ENCODE measurements around the gene SLC32A1.

Gene SLC32A1

GRCh38 chr20:38762174-38762573 lies 37.9 kb downstream of the SLC32A1 start:
- ATAC-seq, result no peak
- TF ChIP-seq CREB5 (CRISPR knock-in tag; IDR thresholded peaks at IDR 0.05; ENCODE audit: low read depth) (no peak), ZNF565 (CRISPR knock-in tag; conservative IDR thresholded peaks at IDR 0.05; ENCODE audit: low read depth) (no peak), BACH2 (CRISPR knock-in tag; IDR thresholded peaks at IDR 0.05; ENCODE audit: borderline replicate concordance) (no peak), SNAI2 (CRISPR knock-in tag; IDR thresholded peaks at IDR 0.05) (no peak), TOX (CRISPR knock-in tag; IDR thresholded peaks at IDR 0.05; ENCODE audit: borderline replicate concordance) (no peak), TCF4 (CRISPR knock-in tag; IDR thresholded peaks at IDR 0.05; ENCODE audit: borderline replicate concordance) (no peak)

GRCh38 chr20:38763616-38764015 lies 39.3 kb downstream of the SLC32A1 start:
- ATAC-seq, result no peak
- TF ChIP-seq ISL1 (CRISPR knock-in tag; IDR thresholded peaks at IDR 0.05) (no peak), CSDC2 (CRISPR knock-in tag; IDR thresholded peaks at IDR 0.05) (no peak), PATZ1 (CRISPR knock-in tag; IDR thresholded peaks at IDR 0.05; ENCODE audit: borderline replicate concordance) (no peak), TOX (CRISPR knock-in tag; IDR thresholded peaks at IDR 0.05; ENCODE audit: borderline replicate concordance) (no peak), POU6F1 (CRISPR knock-in tag; IDR thresholded peaks at IDR 0.05; ENCODE audit: borderline replicate concordance, low read depth) (no peak), ZNF565 (CRISPR knock-in tag; conservative IDR thresholded peaks at IDR 0.05; ENCODE audit: low read depth) (no peak), OSR1 (CRISPR knock-in tag; IDR thresholded peaks at IDR 0.05) (no peak), PPARA (CRISPR knock-in tag; IDR thresholded peaks at IDR 0.05; ENCODE audit: borderline replicate concordance) (no peak)

- peak; percentile 98 for ATAC-seq
- TF ChIP-seq PATZ1 (CRISPR knock-in tag; IDR thresholded peaks at IDR 0.05; ENCODE audit: borderline replicate concordance), result no peak
- no peak for TF ChIP-seq ZNF70 (CRISPR knock-in tag; IDR thresholded peaks at IDR 0.05)
- no peak for TF ChIP-seq RARB (CRISPR knock-in tag; IDR thresholded peaks at IDR 0.05)
- no peak for TF ChIP-seq CREB5 (CRISPR knock-in tag; IDR thresholded peaks at IDR 0.05; ENCODE audit: low read depth)
- no peak for TF ChIP-seq ISL1 (CRISPR knock-in tag; IDR thresholded peaks at IDR 0.05)
- no peak for TF ChIP-seq ESRRG (CRISPR knock-in tag; IDR thresholded peaks at IDR 0.05)
- TF ChIP-seq GLIS3 (CRISPR knock-in tag; IDR thresholded peaks at IDR 0.05), result no peak
- no peak for TF ChIP-seq BACH2 (CRISPR knock-in tag; IDR thresholded peaks at IDR 0.05; ENCODE audit: borderline replicate concordance)
- TF ChIP-seq SNAI2 (CRISPR knock-in tag; IDR thresholded peaks at IDR 0.05), result no peak
- no peak for TF ChIP-seq ARNTL (CRISPR knock-in tag; IDR thresholded peaks at IDR 0.05; ENCODE audit: borderline replicate concordance, low read depth)
Observed at GRCh38 chr20:38764567-38765318, 40.5 kb downstream of the SLC32A1 start.

GRCh38 chr20:38766071-38766470 lies 41.8 kb downstream of the SLC32A1 start:
- ATAC-seq, result no peak
- no peak for TF ChIP-seq ZC3H10 (CRISPR knock-in tag; IDR thresholded peaks at IDR 0.05)
- TF ChIP-seq GLIS3 (CRISPR knock-in tag; IDR thresholded peaks at IDR 0.05), result no peak
- no peak for TF ChIP-seq PATZ1 (CRISPR knock-in tag; IDR thresholded peaks at IDR 0.05; ENCODE audit: borderline replicate concordance)
- no peak for TF ChIP-seq SNAI2 (CRISPR knock-in tag; IDR thresholded peaks at IDR 0.05)
- TF ChIP-seq ARNTL (CRISPR knock-in tag; IDR thresholded peaks at IDR 0.05; ENCODE audit: borderline replicate concordance, low read depth), result no peak
- no peak for TF ChIP-seq TCF4 (CRISPR knock-in tag; IDR thresholded peaks at IDR 0.05; ENCODE audit: borderline replicate concordance)
- TF ChIP-seq ZFP3 (CRISPR knock-in tag; IDR thresholded peaks at IDR 0.05), result no peak
- TF ChIP-seq TSHZ2 (CRISPR knock-in tag; IDR thresholded peaks at IDR 0.05), result no peak
- no peak for TF ChIP-seq ZFP30 (CRISPR knock-in tag; IDR thresholded peaks at IDR 0.05)
- no peak for TF ChIP-seq ESRRG (CRISPR knock-in tag; IDR thresholded peaks at IDR 0.05)
- no peak for TF ChIP-seq OSR1 (CRISPR knock-in tag; IDR thresholded peaks at IDR 0.05)
- TF ChIP-seq ISL1 (CRISPR knock-in tag; IDR thresholded peaks at IDR 0.05), result no peak
- no peak for TF ChIP-seq TOX (CRISPR knock-in tag; IDR thresholded peaks at IDR 0.05; ENCODE audit: borderline replicate concordance)

Data from SK-N-SH treated with all-trans-retinoic acid at 6 μM for 48 hours (cell line).